K562 (cell line): ENCODE measurements around the gene ADGRG1. TPM values are rescaled to one million over a fixed set of nuclear protein-coding genes. Genes with fewer than 3 reads are reported as not detected.

Experiments
- BMI1 ChIP-seq: fragments of 150-350 bp; IDR thresholded peaks from 2 replicates; pipeline ENCODE4 v1.6.1; 2014; ENCODE audit warnings: low read length
- CHD1 ChIP-seq: fragments of 200-600 bp; sonication (generic); IDR thresholded peaks from one replicate; pipeline ENCODE4 v1.6.1; 2012; ENCODE audit warnings: mild to moderate bottlenecking, moderate library complexity, low read length, inconsistent platforms
- DIDO1 ChIP-seq: fragments of 450-650 bp; IDR thresholded peaks from 2 replicates; pipeline ENCODE4 v1.6.1; 2016; ENCODE audit warnings: low read depth, missing biosample characterization, missing genetic modification characterization
- FOXM1 ChIP-seq, 2 experiments: fragments of 450-650 bp in 1 of 2; sonication (generic) in 1 of 2; formaldehyde crosslinking in 1 of 2; IDR thresholded peaks; 2 replicates each; pipeline versions ENCODE4 v1.6.1 to v1.9.0; 2017 to 2022; ENCODE audit warnings: low read depth in 2 of 2, mild to moderate bottlenecking in 2 of 2, missing genetic modification reagents in 1 of 2, moderate library complexity in 1 of 2
- KLF10 ChIP-seq: fragments of 250-450 bp; sonication (Bioruptor Pico); IDR thresholded peaks from 2 replicates; pipeline ENCODE4 v1.6.1; 2021; ENCODE audit warnings: matching md5 sums
- MBD2 ChIP-seq: sonication (generic); IDR thresholded peaks from 2 replicates; pipeline ENCODE4 v1.6.1; 2016; ENCODE audit warnings: low read depth, borderline replicate concordance
- MEF2D ChIP-seq: conservative IDR thresholded peaks from 2 replicates; pipeline ENCODE4 v1.6.1; 2016; ENCODE audit warnings: low read depth, missing genetic modification characterization, missing compliant biosample characterization
- NEUROD1 ChIP-seq: fragments of 150-350 bp; IDR thresholded peaks from 2 replicates; pipeline ENCODE4 v1.6.1; 2014; ENCODE audit warnings: borderline replicate concordance, low read length, low read depth; ENCODE audit not compliant: partially characterized antibody
- NFIX ChIP-seq: fragments of 250-450 bp; sonication (Bioruptor Pico); IDR thresholded peaks from 2 replicates; pipeline ENCODE4 v1.4.0; 2020; ENCODE audit warnings: low read depth, mild to moderate bottlenecking, moderate library complexity
- NONO ChIP-seq, 2 experiments: fragments of 200-400 bp in 1 of 2; fragments of 450-650 bp in 1 of 2; formaldehyde crosslinking in 1 of 2; IDR thresholded peaks; 2 replicates each; pipeline ENCODE4 v1.6.1; 2017; ENCODE audit warnings: low read depth in 2 of 2, mild to moderate bottlenecking in 2 of 2, moderate library complexity in 2 of 2, low read length in 1 of 2
- POLR2AphosphoS2 ChIP-seq: IDR thresholded peaks from 2 replicates; pipeline ENCODE4 v1.6.1; 2012; ENCODE audit warnings: low read length, improper control_type of control experiment
- PTTG1 ChIP-seq: fragments of 450-650 bp; IDR thresholded peaks from 2 replicates; pipeline ENCODE4 v1.6.1; 2016; ENCODE audit warnings: low read depth, mild to moderate bottlenecking, missing genetic modification characterization, missing compliant biosample characterization
- RBM34 ChIP-seq: fragments of 200-400 bp; formaldehyde crosslinking; IDR thresholded peaks from 2 replicates; pipeline ENCODE4 v1.6.1; 2018; ENCODE audit warnings: low read length, borderline replicate concordance; ENCODE audit not compliant: insufficient read depth
- SRF ChIP-seq, 2 experiments: fragments of 250-450, 450-650 bp in 1 of 2; sonication (Bioruptor Pico) in 1 of 2; sonication (generic) in 1 of 2; formaldehyde crosslinking; IDR thresholded peaks; 2 replicates each; pipeline versions ENCODE4 v1.5.0 to v1.5.1; 2020 to 2022; ENCODE audit warnings: mild to moderate bottlenecking in 1 of 2, missing genetic modification reagents in 1 of 2
- TFAM ChIP-seq: fragments of 250-450 bp; sonication (Bioruptor Pico); conservative IDR thresholded peaks from 2 replicates; pipeline ENCODE4 v1.5.0; 2021; ENCODE audit warnings: mild to moderate bottlenecking, moderate library complexity
- YY1 ChIP-seq, 3 experiments: IDR thresholded peaks; 2 replicates each; pipeline ENCODE4 v1.6.1; 2011; ENCODE audit warnings: low read length in 2 of 3, mild to moderate bottlenecking in 2 of 3, moderate library complexity in 2 of 3, borderline replicate concordance in 1 of 3, control low read depth in 1 of 3, low read depth in 1 of 3; ENCODE audit not compliant: insufficient read depth in 3 of 3, insufficient replicate concordance in 2 of 3, control insufficient read depth in 1 of 3, insufficient read length in 1 of 3; ENCODE audit errors: extremely low read depth in 1 of 3
- ZNF3 ChIP-seq: fragments of 250-450 bp; sonication (Bioruptor Pico); IDR thresholded peaks from 2 replicates; pipeline ENCODE4 v1.5.0; 2021; ENCODE audit warnings: mild to moderate bottlenecking, moderate library complexity
- ZNF311 ChIP-seq: fragments of 250-450 bp; sonication (Bioruptor Pico); IDR thresholded peaks from 2 replicates; pipeline ENCODE4 v1.4.0; 2020; ENCODE audit warnings: mild to moderate bottlenecking, moderate library complexity
- ZNF347 ChIP-seq: fragments of 450-650 bp; formaldehyde crosslinking; IDR thresholded peaks from 2 replicates; pipeline ENCODE4 v1.4.0; 2020; ENCODE audit warnings: low read depth, mild to moderate bottlenecking, moderate library complexity
- polyA plus RNA-seq, 8 experiments: library from polyadenylated mRNA; depleted of rRNA in 4 of 8; stranded (reverse) in 5 of 8; unstranded in 3 of 8; fragments of >200 nt; fragmentation: Nextera tagmentation in 2 of 8; fragmentation: Illumina TruSeq in 1 of 8; extraction: Ambion mirVana in 2 of 8; extraction: Trizol in 1 of 8; gene quantifications; 2 replicates each; pipeline versions ENCODE4 v1.2.1 to v1.2.3, GENCODE V29; 2011 to 2014; ENCODE audit warnings: inconsistent platforms in 1 of 8, missing spikeins in 1 of 8
- total RNA-seq, 7 experiments: library from RNA; depleted of rRNA in 6 of 7; stranded (reverse); fragments of >200 nt in 6 of 7; fragmentation: Illumina TruSeq in 2 of 7; extraction: Trizol in 2 of 7; gene quantifications; 2 replicates each; pipeline versions ENCODE4 v1.2.1 to v1.2.3, GENCODE V29; 2011 to 2021; ENCODE audit warnings: low replicate concordance in 1 of 7
- TF ChIP-seq, protein P1 (sequence below): fragments of 250-450 bp; sonication (Bioruptor Pico); IDR thresholded peaks from 2 replicates; pipeline ENCODE4 v1.9.0; 2021; ENCODE audit warnings: mild to moderate bottlenecking
- TF ChIP-seq, protein P2 (sequence below): sonication (generic); formaldehyde crosslinking; IDR thresholded peaks from 2 replicates; pipeline ENCODE4 v1.8.0; 2022; ENCODE audit warnings: mild to moderate bottlenecking, missing genetic modification reagents, borderline replicate concordance
- TF ChIP-seq, protein P3 (sequence below): fragments of 250-450 bp; sonication (Bioruptor Pico); IDR thresholded peaks from 2 replicates; pipeline ENCODE4 v1.8.0; 2022; ENCODE audit warnings: inconsistent platforms, mild to moderate bottlenecking, moderate library complexity, borderline replicate concordance

The ADGRG1 gene
- total and polyA plus RNA-seq, 9 of the 15 experiments (the other 6 are each of a cell fraction or from before 2014, with no cell fraction given): 0.04 to 0.31 (median 0.16) TPM; not detected in 6

DNA sequence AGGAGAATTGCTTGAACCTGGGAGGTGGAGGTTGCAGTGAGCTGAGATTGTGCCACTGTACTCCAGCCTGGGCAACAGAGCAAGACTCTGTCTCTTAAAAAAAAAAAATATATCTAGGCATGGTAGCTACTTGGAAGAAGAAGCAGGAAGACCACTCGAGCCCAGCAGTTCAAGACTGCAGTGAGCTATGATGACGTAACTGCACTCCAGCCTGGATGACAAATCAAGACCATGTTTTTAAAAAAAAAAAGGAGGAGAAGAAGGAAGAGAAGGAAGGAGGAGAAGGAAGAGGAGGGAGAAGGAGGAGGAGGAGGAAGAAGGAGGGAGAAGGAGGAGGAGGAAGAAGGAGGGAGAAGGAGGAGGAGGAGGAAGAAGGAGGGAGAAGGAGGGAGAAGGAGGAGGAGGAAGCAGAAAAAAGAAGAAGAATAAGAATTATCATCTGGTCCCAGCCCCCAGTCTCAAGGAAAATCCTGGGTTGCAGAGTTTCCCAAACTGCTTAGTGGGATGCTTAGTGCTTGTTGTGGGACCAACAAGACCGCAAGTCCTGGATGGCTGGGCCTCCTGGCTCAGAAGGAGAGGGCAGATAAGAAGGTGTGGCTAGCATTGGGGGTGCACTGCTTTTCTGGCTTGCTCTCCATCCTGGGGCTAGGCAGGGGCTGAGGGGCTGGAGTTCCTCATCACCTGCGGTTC, 62.5 kb downstream of the ADGRG1 start (continued):
- TF ChIP-seq MBD2 (no peak), MEF2D (tag) (no peak), NONO (IDR thresholded peaks at IDR 0.05; ENCODE audit: low read depth in 2 of 2, low read length in 1 of 2) (no peak), RBM34 (no peak), KLF10 (CRISPR knock-in tag) (no peak), FOXM1 (IDR thresholded peaks at IDR 0.05; ENCODE audit: low read depth) (peak; percentile 52; the same call in 1 of the 2 replicates), FOXM1 (CRISPR knock-in tag; IDR thresholded peaks at IDR 0.05; ENCODE audit: low read depth) (no peak), NEUROD1 (no peak), CHD1 (no peak), ZNF3 (no peak), YY1 (IDR thresholded peaks at IDR 0.05; ENCODE audit: borderline replicate concordance in 1 of 3, control insufficient read depth in 1 of 3, extremely low read depth in 1 of 3, insufficient read depth in 3 of 3, insufficient read length in 1 of 3, insufficient replicate concordance in 2 of 3, low read depth in 1 of 3, low read length in 2 of 3) (no peak), DIDO1 (tag) (no peak), NFIX (CRISPR knock-in tag) (no peak), ZNF311 (CRISPR knock-in tag) (0 out of 2 replicates have a peak, but pooled peaks have one; percentile 52), TFAM (CRISPR knock-in tag) (no peak), POLR2AphosphoS2 (no peak), SRF (CRISPR knock-in tag; IDR thresholded peaks at IDR 0.05) (no peak), ZNF347 (no peak), BMI1 (no peak), PTTG1 (no peak)
- TF ChIP-seq, protein P1, sequence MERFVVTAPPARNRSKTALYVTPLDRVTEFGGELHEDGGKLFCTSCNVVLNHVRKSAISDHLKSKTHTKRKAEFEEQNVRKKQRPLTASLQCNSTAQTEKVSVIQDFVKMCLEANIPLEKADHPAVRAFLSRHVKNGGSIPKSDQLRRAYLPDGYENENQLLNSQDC: no peak
- TF ChIP-seq, protein P2, sequence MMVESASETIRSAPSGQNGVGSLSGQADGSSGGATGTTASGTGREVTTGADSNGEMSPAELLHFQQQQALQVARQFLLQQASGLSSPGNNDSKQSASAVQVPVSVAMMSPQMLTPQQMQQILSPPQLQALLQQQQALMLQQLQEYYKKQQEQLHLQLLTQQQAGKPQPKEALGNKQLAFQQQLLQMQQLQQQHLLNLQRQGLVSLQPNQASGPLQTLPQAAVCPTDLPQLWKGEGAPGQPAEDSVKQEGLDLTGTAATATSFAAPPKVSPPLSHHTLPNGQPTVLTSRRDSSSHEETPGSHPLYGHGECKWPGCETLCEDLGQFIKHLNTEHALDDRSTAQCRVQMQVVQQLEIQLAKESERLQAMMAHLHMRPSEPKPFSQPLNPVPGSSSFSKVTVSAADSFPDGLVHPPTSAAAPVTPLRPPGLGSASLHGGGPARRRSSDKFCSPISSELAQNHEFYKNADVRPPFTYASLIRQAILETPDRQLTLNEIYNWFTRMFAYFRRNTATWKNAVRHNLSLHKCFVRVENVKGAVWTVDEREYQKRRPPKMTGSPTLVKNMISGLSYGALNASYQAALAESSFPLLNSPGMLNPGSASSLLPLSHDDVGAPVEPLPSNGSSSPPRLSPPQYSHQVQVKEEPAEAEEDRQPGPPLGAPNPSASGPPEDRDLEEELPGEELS (CRISPR knock-in tag): no peak
- TF ChIP-seq, protein P3, sequence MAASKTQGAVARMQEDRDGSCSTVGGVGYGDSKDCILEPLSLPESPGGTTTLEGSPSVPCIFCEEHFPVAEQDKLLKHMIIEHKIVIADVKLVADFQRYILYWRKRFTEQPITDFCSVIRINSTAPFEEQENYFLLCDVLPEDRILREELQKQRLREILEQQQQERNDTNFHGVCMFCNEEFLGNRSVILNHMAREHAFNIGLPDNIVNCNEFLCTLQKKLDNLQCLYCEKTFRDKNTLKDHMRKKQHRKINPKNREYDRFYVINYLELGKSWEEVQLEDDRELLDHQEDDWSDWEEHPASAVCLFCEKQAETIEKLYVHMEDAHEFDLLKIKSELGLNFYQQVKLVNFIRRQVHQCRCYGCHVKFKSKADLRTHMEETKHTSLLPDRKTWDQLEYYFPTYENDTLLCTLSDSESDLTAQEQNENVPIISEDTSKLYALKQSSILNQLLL (CRISPR knock-in tag): no peak
